HG03175 (cell line): Measurements from ENCODE around the gene COL24A1.
"Not testable (repeated sequence)": the region's sequence is repeated elsewhere in the genome, so short reads cannot be mapped to it uniquely, and the experiment has no call there.

Source experiments
- ATAC-seq: cut with Tn5 transposase; IDR thresholded peaks from one replicate; pipeline ENCODE4 v1.9.1; 2021; ENCODE audit warnings: mild to moderate bottlenecking, moderate library complexity; ENCODE audit not compliant: unreplicated experiment

Gene COL24A1

DNA sequence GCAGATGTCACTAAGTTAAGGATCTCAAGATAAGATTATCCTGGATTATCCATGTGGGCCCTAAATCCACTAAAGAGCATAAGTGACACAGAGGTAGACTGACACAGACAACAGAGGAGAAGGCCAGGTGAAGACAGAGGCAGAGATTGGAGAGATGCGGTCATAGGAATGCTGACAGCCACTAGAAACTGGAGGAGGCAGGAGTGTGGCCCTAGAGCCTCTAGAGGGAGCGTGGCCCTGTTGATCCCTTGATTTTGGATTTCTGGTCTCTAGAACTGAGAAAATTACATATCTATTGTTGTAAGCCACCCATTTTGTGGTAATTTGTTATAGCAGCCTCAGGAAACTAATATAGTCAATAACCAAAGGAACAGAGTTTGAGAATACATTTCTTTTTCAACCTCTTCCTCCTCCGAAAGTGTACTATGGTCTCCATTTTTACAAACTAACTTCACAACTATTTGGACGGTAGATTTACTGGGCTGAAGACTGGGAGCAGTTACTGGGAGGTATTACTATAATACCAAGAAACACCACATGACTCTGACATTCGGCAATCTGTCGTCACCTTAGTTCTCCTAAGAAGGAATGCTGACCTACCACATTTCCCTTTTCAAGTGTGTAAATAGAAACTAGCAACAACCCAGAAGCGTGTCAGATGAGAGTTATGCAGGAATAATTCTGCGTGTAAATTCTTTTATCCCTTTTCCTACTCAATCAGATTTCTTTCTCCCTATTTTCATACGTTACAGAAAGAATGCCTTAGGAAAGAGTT is 332.3 kb downstream of the COL24A1 start:
- no peak for ATAC-seq

- ATAC-seq, result no peak
These were observed 333.9 kb downstream of the COL24A1 start for GRCh38 chr1:85822696-85823095.

DNA sequence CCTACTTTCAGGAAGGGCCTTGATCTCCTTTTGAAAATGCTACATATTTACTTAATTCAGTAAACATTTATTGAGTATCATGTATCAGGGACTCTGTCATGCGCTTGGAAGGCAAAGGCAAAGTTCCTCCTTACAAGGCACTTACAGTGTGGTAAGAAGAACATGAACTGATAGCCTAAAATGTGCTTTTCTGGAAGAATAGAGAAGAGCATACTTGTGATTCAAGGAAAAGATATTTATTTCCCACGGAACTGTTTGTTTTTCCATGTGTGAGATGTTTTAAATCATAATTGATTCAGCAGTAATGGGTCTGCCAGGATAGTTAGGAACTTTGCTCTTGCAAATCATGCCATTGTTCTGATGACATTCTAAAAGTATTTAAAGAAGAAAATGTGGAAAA is 338.2 kb downstream of the COL24A1 start:
- no peak for ATAC-seq

DNA sequence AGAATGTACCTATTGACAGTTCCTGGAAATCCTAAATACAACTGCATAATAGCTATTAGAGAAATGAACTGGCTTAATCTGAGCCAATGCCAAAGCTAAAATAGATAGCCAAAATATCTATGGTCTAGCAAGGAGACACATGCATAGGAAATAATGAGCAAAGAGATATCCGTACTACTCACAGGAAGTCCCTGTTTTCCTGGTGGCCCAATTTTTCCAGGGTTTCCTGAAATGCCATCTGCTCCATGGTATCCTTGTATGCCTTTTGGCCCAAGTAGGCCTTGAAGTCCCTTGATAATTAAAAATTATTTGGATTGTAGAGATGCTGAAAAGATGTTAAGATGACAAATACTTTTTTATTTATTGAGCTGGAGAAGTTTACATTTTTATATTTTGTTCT is 340.0 kb downstream of the COL24A1 start:
- no peak for ATAC-seq

GRCh38 chr1:85815906-85816305 is 340.7 kb downstream of the COL24A1 start:
- no peak for ATAC-seq

- no peak for ATAC-seq
These were observed 350.2 kb downstream of the COL24A1 start for GRCh38 chr1:85806236-85806965.

GRCh38 chr1:85801520-85801919 is 355.1 kb downstream of the COL24A1 start:
- no peak for ATAC-seq

- ATAC-seq, result no peak
These were observed 356.8 kb downstream of the COL24A1 start for GRCh38 chr1:85799737-85800136.

- no peak for ATAC-seq
These were observed 358.2 kb downstream of the COL24A1 start for GRCh38 chr1:85798419-85798818.

- ATAC-seq, result not testable (repeated sequence)
These were observed 379.6 kb downstream of the COL24A1 start for GRCh38 chr1:85777021-85777420.

DNA sequence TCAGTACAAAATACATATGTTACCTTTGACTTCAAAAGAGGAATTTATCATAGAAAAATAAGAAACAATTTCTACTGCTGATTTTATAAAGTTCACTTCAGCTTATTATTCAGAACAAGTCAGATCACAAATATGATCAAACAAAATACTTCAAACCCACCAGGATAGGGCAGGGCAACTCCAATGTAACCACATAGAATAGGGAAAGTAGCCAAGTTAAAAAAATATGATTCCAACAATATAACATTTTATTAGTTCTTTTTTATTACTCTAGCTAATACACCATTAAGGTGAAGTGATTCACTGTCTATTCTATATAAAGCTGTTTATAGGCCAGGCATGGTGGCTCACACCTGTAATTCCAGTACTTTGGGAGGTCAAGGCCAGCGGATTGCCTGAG is 393.8 kb downstream of the COL24A1 start:
- ATAC-seq, result no peak

DNA sequence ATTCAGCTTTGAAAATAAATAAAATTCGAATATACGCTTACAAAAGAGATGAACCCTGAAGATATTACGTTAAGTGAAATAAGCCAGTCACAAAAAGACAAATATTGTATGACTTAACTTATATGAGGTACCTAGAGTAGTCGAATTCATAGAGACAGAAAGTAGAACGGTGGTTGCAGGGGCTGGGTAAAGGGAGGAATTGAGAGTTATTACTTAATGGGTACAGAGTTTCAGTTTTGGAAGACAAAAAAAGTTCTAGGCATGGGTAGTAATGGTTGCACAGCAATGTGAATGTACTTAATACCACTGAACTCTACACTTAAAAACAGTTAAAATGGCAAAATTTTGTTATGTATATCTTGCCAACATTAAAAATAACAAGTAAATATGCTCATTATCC is 399.7 kb downstream of the COL24A1 start:
- no peak for ATAC-seq

GRCh38 chr1:85748120-85748519 is 408.5 kb downstream of the COL24A1 start:
- ATAC-seq, result no peak

DNA sequence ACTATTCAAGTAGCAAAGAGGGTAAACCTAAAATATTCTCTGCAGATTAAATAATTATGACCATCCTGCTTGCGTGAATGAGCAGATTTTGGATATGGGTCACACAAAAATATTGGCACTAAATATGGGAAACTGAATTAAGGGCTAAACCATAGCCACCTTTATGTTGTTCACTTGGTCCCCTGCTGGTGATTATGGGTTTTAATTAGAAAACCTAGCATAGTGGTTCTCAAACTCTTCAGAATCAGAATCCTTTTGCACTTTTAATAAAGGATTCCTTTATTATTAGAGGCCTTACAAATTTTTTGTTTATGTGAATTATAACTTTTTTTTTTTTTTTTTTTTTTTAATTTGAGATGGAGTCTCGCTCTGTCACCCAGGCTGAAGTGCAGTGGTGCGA is 409.8 kb downstream of the COL24A1 start:
- ATAC-seq, result no peak

DNA sequence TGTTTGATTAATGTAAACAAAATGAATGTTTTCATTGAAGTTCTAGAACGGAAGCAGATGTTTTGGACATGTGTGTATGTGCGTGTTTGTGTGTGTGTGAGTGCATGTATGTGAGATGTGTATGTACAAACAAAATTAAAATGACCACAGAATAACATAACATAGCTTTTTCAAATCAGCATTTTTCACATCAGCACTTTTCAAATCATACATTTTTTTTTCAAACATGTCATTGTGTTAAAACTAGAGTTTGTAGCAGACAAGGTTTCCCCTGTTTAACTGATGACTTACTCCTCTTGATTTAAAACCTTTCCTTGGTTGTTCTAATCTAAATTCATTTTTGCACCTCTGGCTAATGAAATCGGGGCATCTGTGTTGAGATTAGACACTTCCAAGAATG is 412.8 kb downstream of the COL24A1 start:
- no peak for ATAC-seq

- no peak for ATAC-seq
These were observed 421.6 kb downstream of the COL24A1 start for GRCh38 chr1:85734931-85735330.

DNA sequence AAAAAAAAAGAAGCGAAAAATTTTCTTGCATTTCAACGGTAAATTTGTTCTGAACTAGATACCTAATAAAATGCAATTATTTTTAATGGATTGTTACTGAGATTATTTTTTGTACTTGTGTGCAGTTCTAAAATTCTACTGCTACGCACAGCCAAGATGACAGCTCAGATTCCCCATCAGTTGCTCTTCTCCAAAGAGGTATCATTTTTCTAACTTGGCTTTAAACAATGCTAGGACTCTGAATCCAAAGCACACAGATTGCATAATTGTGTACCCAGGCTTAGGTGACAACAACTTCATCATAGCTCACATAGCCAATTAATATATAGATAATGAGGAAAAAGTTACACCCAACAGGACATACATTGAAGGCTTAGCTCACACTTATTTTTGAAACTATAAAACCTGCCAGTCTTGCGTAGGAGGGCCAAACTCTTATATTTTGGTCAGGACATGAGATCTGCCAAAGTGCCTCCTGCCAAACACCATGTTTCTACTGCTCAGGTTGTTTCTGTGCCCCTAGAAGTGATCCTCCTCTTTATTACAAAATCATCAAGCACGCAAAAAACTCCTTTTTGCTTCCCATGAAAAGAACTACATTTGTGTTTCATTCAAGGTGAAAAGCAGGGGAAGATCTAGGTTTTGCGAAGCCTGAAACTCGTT is 437.8 kb downstream of the COL24A1 start:
- no peak for ATAC-seq

DNA sequence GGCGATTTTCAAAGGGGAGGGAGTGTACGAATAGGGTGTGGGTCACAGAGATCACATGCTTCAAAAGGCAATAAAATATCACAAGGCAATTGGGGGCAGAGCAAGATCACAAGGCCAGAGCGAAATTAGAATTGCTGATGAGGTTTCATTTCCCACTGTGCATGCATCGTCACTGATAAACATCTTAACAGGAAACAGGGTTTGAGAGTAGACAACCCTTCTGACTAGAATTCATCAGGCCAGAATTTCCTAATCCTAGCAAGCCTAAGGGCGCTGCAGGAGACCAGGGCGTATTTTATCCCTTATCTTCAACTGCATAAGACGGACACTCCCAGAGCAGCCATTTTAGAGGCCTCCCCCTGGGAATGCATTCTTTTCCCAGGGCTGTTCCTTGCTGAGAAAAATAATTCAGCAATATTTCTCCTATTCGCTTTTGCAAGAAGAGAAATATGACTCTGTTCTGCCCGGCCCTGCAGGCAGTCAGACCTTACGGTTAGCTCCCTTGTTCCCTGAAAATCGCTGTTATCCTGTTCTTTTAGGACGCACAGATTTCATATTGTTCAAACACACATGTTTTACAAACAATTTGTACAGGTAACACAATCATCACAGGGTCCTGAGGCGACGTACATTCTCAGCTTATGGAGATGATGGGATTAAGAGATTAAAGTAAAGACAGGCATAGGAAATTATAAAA is 442.0 kb downstream of the COL24A1 start:
- not testable (repeated sequence) for ATAC-seq

GRCh38 chr1:85708829-85709227 is 447.7 kb downstream of the COL24A1 start:
- ATAC-seq, result no peak

DNA sequence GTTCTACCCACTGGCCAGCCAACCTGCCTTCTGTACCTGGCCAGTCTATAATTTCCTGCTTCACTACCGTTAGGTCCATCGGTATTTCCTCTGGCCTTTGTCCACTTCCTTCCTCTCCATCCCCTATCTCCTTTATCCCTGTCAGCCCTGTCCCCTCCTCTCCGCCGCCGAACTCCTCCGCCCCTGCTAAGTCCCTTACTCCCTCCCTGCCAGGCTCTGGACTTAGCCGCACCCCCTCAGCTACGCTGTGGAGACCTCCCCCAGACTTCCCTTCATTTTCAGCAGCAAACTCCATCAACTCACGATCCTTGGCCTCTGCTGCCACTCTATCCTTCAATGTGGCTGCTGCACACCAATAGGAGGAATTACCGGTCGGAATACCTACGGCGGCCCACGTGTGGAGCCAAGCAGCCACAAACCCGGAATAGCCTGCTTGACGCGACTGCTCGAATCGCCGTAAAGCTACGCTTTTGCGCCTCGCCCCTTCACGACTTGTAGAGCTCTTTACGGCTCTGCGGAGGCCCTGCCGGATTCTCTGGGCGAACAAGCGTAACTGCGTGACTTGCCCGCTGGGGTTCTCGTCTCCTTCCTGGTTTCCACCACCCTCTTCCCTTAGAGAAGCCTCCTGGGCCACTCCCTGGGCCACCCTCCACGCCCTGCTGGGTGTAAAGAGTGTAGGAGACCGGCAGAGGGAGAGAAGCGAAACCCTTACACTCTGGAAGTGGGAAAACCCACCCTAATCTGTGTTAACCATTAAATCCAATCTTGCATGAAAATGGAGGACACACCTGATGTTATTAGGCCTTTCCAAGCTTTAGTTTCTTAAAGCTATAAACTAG is 448.4 kb downstream of the COL24A1 start, which contains the start of gene ZNHIT6:
Gene ZNHIT6, minus strand, starts transcription at position 444 of the 839 bp plus-strand sequence. Its CDS starts 149 bp downstream, at position 295.
- ATAC-seq, result peak; percentile 93
